B cell (primary cell): ENCODE data around the gene KRT38.

Source experiments
- EZH2 ChIP-seq: IDR thresholded peaks from 2 replicates; pipeline ENCODE4 v1.6.1; 2012; ENCODE audit warnings: borderline replicate concordance, low read depth, mild to moderate bottlenecking, moderate library complexity, low read length; ENCODE audit not compliant: insufficient read depth, poor library complexity, severe bottlenecking
- TF ChIP-seq, protein P1 (sequence below): fragments of 200-600 bp; IDR thresholded peaks from one replicate; pipeline ENCODE4 v1.8.0; 2022; ENCODE audit warnings: antibody characterized with exemption, mild to moderate bottlenecking

DNA sequence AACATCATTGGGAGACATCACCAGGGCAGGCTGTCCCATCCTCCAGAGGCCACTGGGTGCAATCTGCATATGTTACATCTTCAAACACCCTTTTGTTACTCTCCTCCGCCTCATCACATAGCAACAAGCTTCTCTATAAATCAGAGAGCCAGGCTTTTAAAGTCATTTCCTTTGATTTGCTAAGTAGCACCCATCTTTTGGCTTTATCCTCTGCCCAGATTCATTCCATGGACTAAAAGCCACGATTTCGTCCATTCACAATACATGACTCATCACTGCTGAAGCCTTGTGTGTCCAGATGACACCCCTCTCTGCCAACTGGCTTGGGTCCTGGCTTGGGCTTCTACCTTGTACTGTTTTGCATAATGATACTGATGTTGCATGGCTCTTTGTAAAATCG, 2.0 kb upstream of the KRT38 start:
- TF ChIP-seq, protein P1, sequence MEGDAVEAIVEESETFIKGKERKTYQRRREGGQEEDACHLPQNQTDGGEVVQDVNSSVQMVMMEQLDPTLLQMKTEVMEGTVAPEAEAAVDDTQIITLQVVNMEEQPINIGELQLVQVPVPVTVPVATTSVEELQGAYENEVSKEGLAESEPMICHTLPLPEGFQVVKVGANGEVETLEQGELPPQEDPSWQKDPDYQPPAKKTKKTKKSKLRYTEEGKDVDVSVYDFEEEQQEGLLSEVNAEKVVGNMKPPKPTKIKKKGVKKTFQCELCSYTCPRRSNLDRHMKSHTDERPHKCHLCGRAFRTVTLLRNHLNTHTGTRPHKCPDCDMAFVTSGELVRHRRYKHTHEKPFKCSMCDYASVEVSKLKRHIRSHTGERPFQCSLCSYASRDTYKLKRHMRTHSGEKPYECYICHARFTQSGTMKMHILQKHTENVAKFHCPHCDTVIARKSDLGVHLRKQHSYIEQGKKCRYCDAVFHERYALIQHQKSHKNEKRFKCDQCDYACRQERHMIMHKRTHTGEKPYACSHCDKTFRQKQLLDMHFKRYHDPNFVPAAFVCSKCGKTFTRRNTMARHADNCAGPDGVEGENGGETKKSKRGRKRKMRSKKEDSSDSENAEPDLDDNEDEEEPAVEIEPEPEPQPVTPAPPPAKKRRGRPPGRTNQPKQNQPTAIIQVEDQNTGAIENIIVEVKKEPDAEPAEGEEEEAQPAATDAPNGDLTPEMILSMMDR: no peak
- TF ChIP-seq EZH2: no peak
